ENCODE data around the gene PKLR.

- TF ChIP-seq, protein P1, sequence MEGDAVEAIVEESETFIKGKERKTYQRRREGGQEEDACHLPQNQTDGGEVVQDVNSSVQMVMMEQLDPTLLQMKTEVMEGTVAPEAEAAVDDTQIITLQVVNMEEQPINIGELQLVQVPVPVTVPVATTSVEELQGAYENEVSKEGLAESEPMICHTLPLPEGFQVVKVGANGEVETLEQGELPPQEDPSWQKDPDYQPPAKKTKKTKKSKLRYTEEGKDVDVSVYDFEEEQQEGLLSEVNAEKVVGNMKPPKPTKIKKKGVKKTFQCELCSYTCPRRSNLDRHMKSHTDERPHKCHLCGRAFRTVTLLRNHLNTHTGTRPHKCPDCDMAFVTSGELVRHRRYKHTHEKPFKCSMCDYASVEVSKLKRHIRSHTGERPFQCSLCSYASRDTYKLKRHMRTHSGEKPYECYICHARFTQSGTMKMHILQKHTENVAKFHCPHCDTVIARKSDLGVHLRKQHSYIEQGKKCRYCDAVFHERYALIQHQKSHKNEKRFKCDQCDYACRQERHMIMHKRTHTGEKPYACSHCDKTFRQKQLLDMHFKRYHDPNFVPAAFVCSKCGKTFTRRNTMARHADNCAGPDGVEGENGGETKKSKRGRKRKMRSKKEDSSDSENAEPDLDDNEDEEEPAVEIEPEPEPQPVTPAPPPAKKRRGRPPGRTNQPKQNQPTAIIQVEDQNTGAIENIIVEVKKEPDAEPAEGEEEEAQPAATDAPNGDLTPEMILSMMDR (IDR thresholded peaks at IDR 0.05) = no peak
- TF ChIP-seq POLR2A (IDR thresholded peaks at IDR 0.05) = no peak
These were observed 16.2 kb downstream of the PKLR start for GRCh38 chr1:155285063-155285462.
